Astrocyte (in vitro differentiated cells and primary cell): ENCODE measurements around the gene YPEL1.

Experiments
- CTCF ChIP-seq: IDR thresholded peaks from 2 replicates; pipeline ENCODE4 v1.5.1; 2011; ENCODE audit warnings: low read depth, mild to moderate bottlenecking, inconsistent platforms, low read length, moderate library complexity; ENCODE audit not compliant: insufficient read depth
- EZH2 ChIP-seq: IDR thresholded peaks from 2 replicates; pipeline ENCODE4 v1.6.1; 2012; ENCODE audit warnings: mild to moderate bottlenecking, low read length, inconsistent platforms; ENCODE audit not compliant: insufficient read depth

- TF ChIP-seq EZH2 (no peak), CTCF (no peak)
Measured at GRCh38 chr22:21719024-21719423, 16.6 kb downstream of the YPEL1 start.
